ENCODE measurements around the gene C1QB.
"Not testable (repeated sequence)": the region's sequence is repeated elsewhere in the genome, so short reads cannot be mapped to it uniquely, and the experiment has no call there.

C1QB gene

DNA sequence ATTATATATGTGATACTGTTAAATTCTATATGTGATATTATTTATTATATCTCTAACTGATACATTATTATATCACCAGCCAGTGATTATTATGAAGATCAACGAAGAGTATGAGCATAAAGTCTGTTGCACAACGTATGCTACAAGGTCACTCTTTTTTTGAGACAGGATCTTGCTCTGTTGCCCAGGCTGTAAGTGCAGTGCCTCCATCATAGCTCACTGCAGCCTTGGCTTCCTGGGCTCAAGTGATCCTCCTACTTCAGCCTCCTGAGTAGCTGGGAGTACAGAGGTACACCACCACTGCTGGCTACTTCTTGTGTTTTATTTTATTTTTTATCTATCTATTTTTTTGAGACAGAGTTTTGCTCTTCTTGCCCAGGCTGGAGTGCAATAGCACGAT lies 43.6 kb downstream of the C1QB start:
- no peak for DNase-seq (ENCODE audit: low spot score)

DNA sequence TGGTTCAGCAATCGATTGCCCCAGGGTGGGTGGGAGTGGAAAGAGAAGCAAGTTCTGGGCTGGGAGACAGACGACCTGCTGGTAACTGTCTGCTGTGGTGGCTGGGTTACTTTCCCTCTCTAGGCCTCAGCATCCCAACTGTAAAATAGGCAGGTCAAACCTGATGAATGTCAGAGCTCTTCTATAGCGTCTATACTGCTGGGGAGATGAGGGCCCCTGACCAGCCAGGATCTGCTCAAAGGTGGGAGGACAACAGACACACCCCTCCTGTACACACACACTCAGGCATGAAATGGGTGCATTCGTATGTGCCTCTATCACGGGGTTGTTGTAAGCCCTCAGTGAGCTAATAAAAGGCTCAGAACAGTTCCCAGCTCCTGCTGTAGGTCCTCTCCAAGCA lies 44.9 kb downstream of the C1QB start:
- DNase-seq (ENCODE audit: low spot score) = no peak

DNA sequence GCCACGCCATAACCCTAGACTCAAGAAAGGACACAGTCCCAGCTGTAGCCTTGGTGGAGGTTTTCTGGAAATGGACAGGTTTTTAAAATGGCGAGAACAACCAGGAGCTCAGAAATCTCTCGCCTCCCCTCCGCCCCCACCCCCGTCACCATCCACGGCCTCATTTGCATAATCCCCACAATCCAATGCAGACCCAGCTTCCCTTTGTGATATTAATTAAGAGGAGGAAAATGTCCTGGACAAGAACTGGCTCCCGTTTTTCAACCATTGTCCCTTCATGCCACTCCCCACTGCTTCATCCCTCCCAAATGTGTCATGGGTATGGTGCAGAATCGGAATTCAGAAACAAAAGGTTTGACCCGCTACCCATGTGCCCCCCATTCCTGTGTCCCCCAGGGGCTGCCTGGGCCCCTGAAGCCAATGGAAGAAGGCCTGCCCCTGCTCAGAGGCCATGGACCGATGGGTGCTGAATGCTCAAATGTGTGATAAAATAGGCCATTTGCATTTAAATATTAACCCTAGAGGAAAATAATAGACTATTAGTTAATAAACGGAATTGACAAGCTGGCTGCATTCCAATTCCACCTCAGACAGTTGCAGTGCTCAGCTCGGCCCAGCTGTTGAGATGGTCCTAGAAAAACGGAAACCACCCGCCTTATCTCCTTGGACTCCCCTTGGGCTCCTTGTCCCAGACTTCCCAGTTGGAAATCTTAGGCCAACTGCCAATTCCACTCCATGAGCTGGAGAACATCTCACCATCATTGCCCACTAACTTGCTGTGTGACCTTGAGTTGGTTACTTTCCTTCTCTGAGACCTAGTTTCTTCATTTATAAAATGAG lies 46.9 kb downstream of the C1QB start:
- no peak for DNase-seq (ENCODE audit: low spot score)

DNA sequence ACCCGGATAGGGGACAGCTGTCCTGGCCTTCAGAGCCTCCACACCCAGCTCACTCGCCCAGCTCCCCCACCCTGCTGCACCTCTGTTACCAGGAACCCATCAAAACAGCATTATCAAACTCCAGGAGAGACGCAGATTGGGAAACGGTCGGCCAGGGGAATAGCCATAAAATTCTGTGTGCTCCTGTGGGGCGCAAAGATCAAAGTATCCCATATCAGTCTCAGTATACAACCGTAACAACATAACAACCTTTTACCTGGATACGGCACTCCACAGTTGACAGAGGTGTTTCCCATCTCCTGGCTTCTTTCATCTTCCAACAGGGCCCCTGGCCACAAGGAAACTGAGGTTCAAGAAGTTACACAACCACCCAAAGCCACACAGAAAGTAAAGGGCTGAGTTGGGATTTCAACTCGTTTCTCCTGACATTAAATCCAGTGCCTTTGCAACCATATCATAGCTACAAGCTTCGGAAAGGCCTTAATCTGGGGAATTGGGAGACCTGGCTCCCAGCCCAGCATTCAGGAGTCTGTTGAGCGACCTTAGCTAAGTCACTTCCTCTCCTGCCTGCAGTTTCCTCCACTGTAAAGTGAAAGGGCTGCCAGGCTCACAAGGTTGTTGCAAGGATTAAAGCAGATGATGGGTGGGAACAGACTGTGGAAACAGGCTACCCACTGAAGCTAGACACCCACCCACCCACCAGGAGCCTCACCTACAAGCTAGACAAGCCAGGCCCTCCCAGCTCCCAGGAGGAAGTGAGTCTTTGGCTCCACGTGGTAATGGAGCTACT lies 49.5 kb downstream of the C1QB start:
- DNase-seq (ENCODE audit: low spot score) = no peak

DNA sequence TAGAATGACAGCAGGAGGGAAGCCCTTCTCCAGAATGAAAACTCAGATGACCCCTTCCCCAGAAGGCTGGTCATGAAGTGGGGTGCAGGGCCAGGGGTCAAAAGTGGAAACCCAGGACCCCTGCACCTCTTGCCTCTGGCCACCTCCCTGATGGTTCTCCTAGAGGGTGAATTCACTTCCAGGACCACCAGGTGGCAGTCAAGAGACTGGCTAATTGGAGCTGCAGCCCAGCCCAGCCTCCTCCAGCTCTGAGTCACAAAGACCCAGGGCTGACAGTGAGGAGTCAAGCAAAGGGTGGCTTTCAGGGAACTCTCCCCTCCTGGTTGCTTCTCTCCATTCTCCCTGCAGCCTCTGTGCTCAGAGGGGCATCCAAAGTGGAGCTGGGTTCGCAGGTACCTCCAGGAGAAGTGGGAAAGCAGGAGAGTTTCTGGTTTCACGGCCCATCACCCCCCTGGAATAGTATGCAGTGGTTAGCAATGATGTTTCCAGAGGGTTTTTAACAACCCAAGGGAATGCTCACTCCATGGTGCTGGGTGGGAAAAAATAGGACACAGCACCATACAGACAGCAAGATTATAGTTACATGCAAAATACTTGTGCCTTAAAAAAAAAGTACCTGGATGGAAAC lies 51.5 kb downstream of the C1QB start:
- DNase-seq (ENCODE audit: low spot score) = peak; percentile 93

DNA sequence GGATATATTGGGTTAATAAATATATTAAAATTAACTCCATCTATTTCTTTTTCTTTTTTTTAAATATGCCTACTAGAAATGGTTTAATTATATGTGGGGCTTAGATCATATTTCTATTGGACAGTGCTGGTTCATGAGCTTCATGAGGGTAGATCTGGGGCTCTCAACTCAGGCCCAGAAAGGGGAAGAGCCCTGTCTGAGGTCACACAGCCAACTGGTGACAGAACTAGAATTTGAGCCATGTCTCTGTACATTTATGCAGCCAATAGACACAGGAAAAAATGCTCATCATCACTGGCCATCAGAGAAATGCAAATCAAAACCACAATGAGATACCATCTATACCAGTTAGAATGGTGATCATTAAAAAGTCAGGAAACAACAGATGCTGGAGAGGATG lies 52.5 kb downstream of the C1QB start:
- no peak for DNase-seq (ENCODE audit: low spot score)

DNA sequence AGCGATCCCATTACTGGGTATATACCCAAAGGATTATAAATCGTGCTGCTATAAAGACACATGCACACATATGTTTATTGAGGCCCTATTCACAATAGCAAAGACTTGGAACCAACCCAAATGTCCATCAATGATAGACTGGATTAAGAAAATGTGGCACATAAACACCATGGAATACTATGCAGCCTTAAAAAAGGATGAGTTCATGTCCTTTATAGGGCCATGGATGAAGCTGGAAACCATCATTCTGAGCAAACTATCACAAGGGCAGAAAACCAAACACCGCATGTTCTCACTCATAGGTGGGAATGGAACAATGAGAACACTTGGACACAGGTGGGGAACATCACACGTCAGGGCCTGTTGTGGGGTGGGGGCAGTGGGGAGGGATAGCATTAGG lies 53.1 kb downstream of the C1QB start:
- DNase-seq (ENCODE audit: low spot score) = not testable (repeated sequence)

DNA sequence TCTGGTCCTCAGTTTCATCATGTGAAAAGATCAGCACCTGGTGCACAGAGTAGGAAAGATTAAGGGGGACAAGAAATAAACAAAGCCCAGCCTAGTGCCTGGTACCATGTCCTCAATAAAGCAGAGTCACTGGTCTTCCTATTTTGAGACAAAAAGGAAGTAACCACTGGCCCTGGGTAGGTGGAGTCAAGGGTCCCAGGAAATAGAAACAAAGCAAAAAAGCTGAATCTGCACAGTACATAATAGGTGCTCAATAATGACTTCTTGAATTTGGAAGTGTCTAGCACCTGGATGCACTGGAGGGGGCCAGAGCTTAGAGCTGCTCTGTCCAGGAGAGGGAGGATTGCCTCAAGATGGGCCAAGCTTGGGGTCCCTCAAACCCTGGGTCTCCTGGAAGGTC lies 55.7 kb downstream of the C1QB start:
- no peak for DNase-seq (ENCODE audit: low spot score)

DNA sequence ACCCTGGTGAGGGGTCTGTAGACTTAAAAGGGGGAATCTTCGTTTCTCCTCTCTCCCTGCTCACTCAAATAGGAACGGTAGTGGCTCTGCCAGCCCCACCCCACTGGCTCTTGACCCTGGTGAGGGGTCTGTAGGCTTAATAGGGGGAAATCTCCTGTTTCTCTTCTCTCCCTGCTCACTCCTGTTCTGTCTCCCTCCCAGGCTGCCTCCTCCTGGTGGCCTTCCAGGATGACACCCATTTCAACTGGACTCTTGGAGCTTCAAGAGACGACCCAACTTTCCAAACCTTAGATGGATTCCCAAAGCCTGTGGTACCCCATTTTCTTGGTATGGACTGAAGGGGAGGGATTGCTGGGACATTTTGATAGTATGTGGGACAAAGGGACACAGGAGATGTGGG lies 56.2 kb downstream of the C1QB start:
- DNase-seq (ENCODE audit: low spot score) = no peak

DNA sequence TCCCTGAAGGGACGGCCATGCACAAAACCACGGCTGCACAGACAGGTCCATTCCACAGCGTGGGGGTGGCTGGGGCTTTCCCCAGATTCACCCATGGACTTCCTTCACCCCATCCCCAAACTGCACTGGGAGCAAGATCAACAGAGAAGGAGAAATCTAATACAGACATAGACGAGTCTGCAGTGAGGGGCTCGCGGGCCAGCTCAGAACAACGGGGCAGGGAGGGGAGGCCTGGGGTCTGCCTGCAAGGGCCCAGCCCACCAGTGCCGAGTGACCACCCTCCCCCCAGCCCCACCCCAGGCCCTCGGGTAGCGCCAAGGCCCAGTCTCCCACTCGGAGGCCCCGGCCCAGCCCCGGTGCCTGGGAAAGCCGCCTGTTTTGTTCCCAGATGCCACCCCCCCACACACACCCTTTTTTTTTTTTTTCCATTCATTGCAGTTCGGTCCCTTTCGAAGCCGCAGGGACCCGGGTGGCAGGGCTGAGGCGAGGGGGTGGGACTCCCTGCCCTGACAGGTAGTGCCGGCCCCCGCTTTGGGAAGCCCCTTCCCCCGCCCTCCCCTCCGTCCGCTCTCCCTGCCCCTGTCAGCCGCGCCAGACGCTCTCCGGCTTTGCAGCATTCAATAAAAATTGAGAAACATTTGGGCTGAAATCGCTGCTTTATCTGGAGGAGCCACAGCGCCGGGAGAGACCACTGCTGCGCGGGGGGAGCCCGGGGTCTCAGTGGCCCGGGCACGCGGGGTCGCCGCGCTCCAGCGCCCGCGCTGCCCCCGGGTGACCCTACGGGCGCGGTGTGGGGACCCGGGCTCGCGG lies 57.1 kb downstream of the C1QB start:
- peak; percentile 91 for DNase-seq (ENCODE audit: low spot score)

DNA sequence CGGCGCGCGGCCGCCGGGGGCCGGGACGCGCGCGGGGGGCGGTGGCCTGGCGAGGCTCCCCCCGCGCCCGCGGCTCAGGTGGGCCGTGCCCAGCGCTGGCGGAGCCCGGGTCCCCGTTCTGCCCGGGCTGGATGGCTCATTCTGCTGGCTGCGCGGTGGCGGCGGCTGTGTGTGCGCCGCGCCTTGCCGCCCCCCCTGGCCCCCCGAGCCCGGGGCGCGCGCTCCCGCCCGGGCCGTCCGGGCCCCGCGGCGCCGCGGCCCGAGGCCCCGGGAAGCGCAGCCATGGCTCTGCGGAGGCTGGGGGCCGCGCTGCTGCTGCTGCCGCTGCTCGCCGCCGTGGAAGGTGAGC lies 57.6 kb downstream of the C1QB start, which contains the start of gene EPHB2:
TSS of gene EPHB2 (plus strand) at position 139 of the 349 bp plus-strand sequence. CDS start at position 283, 144 bp downstream.
- peak; percentile 93 for DNase-seq (ENCODE audit: low spot score)

DNA sequence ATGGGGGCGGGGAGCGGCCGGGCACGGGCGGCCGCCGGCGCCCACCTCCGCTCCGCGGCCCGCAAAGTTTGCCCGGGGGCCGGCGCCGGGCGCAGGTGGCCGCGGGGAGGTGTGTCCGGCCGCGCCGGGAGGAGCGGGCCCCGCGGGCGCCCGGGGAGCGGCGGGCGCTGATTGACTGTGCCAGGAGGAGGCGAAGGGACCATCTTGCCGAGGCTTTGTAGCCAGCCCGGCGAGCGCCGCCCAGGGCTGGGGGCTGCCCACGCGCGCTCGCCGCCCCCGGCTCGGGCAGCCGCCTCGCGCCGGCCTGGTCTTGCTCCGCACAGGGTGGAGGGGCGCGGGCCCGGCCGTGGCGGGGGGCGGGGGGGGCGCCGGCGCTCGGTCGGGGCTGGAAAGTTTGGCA lies 58.0 kb downstream of the C1QB start:
- peak; percentile 38 for DNase-seq (ENCODE audit: low spot score)

Measured in AG20443 (cell line).